A549 (cell line): Measurements from ENCODE around the gene OPN5.

Experiments used
- BHLHE40 ChIP-seq: IDR thresholded peaks from 2 replicates; pipeline ENCODE4 v1.6.1; 2012; ENCODE audit warnings: low read depth, low read length, inconsistent platforms
- CBX2 ChIP-seq: fragments of 200-600 bp; sonication (generic); IDR thresholded peaks from 2 replicates; pipeline ENCODE4 v1.6.1; 2016; ENCODE audit warnings: low read depth, mild to moderate bottlenecking, borderline replicate concordance
- CHD2 ChIP-seq: fragments of 150-350 bp; IDR thresholded peaks from 2 replicates; pipeline ENCODE4 v1.6.1; 2014; ENCODE audit warnings: low read length; ENCODE audit not compliant: partially characterized antibody
- CHD4 ChIP-seq: fragments of 200-600 bp; sonication (generic); IDR thresholded peaks from 2 replicates; pipeline ENCODE4 v1.6.1; 2016; ENCODE audit warnings: antibody characterized with exemption, mild to moderate bottlenecking, borderline replicate concordance
- EP300 ChIP-seq, 2 experiments: fragments of >200 bp; sonication (Bioruptor Twin); formaldehyde crosslinking; IDR thresholded peaks; 2 replicates in 1 of 2; 3 replicates in 1 of 2; pipeline ENCODE4 v1.6.1; 2016 to 2017
- ZC3H11A ChIP-seq: fragments of 450-650 bp; IDR thresholded peaks from 2 replicates; pipeline ENCODE4 v1.6.1; 2014; ENCODE audit warnings: antibody characterized with exemption, mild to moderate bottlenecking
- TF ChIP-seq, protein P1 (sequence below): fragments of >200 bp; sonication (Bioruptor Twin); formaldehyde crosslinking; IDR thresholded peaks from 3 replicates; pipeline ENCODE4 v1.5.1; 2016
- TF ChIP-seq, protein P2 (sequence below): fragments of 150-350 bp; IDR thresholded peaks from 2 replicates; pipeline ENCODE4 v1.6.1; 2014; ENCODE audit warnings: low read depth, mild to moderate bottlenecking, low read length

DNA sequence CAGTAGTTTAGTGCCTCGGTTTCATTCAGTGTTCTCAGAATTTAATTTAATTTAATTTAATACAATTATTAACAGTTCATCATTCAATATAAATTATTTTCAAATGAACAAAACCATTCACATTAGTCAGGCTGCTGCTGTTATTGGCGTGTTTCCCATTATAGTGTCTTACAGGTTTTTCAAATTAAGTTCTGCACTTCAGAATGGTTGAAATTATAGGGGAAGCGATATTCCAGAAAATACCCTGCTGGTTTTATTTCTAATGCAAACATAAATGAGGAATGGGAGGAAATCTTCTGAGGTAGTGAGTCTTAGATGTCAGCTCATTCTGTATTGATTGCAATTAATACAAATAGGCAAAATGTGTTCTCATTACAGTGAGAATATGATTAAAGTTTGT lies 37.6 kb downstream of the OPN5 start:
- TF ChIP-seq EP300 (IDR thresholded peaks at IDR 0.05): no peak
- TF ChIP-seq, protein P1, sequence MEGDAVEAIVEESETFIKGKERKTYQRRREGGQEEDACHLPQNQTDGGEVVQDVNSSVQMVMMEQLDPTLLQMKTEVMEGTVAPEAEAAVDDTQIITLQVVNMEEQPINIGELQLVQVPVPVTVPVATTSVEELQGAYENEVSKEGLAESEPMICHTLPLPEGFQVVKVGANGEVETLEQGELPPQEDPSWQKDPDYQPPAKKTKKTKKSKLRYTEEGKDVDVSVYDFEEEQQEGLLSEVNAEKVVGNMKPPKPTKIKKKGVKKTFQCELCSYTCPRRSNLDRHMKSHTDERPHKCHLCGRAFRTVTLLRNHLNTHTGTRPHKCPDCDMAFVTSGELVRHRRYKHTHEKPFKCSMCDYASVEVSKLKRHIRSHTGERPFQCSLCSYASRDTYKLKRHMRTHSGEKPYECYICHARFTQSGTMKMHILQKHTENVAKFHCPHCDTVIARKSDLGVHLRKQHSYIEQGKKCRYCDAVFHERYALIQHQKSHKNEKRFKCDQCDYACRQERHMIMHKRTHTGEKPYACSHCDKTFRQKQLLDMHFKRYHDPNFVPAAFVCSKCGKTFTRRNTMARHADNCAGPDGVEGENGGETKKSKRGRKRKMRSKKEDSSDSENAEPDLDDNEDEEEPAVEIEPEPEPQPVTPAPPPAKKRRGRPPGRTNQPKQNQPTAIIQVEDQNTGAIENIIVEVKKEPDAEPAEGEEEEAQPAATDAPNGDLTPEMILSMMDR: no peak
- TF ChIP-seq, protein P2, sequence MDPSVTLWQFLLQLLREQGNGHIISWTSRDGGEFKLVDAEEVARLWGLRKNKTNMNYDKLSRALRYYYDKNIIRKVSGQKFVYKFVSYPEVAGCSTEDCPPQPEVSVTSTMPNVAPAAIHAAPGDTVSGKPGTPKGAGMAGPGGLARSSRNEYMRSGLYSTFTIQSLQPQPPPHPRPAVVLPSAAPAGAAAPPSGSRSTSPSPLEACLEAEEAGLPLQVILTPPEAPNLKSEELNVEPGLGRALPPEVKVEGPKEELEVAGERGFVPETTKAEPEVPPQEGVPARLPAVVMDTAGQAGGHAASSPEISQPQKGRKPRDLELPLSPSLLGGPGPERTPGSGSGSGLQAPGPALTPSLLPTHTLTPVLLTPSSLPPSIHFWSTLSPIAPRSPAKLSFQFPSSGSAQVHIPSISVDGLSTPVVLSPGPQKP: no peak
- TF ChIP-seq ZC3H11A: no peak
- no peak for TF ChIP-seq BHLHE40
- TF ChIP-seq CBX2: no peak
- TF ChIP-seq CHD2: no peak
- TF ChIP-seq CHD4: no peak
